Pancreas (tissue), 10 donors: ENCODE measurements around the gene SLC25A13. TPM values are rescaled to one million over a fixed set of nuclear protein-coding genes. Genes with fewer than 3 reads are reported as not detected.

Experiments
- ATAC-seq, 4 donors: fragments of 200-7000 bp; cut with Tn5 transposase; one replicate each; pipeline versions ENCODE4 v1.8.0 to v1.9.1; 2020; ENCODE audit warnings: mild to moderate bottlenecking in 4 of 4, moderate library complexity in 4 of 4
- DNase-seq, 6 donors: peaks; one replicate each; pipeline ENCODE4 v3.0.0-alpha.2; 2020
- FAIRE-seq: peaks from 2 replicates; lab custom pipeline; 2012; peaks lifted over from hg19 to GRCh38; lab: Jason Lieb, UNC
- H3K27ac ChIP-seq, 4 donors: fragments of 200-600 bp; sonication (generic); 1 replicate in 3 of 4; 2 replicates in 1 of 4; pipeline versions ENCODE4 v1.5.0 to v1.8.0; 2020
- H3K27me3 ChIP-seq, 4 donors: fragments of 200-600 bp; one replicate each; pipeline ENCODE4 v1.8.0; 2021
- H3K36me3 ChIP-seq, 3 donors: fragments of 200-600 bp; sonication (generic) in 1 of 3; one replicate each; pipeline versions ENCODE4 v1.5.0 to v1.8.0; 2020 to 2021
- H3K4me1 ChIP-seq, 3 donors: fragments of 200-600 bp; one replicate each; pipeline ENCODE4 v1.8.0; 2021
- H3K4me3 ChIP-seq, 4 donors: fragments of 200-600 bp; sonication (generic) in 2 of 4; one replicate each; pipeline versions ENCODE4 v1.5.0 to v1.8.0; 2020 to 2021
- H3K9me3 ChIP-seq, 4 donors: fragments of 200-600 bp; one replicate each; pipeline ENCODE4 v1.8.0; 2021
- CTCF ChIP-seq, 4 donors: fragments of 200-600 bp; sonication (generic) in 3 of 4; IDR thresholded peaks; one replicate each; pipeline versions ENCODE4 v1.5.0 to v1.8.0; 2021; ENCODE audit warnings: antibody characterized with exemption in 4 of 4
- WGBS, 2 donors: extraction: QIAGEN DNeasy Blood & Tissue Kit; methylation state at CpG; one replicate each; pipeline ENCODE4 v1.1.7; 2013; 5-methylcytosine and 5-hydroxymethylcytosine counted together
- intact Hi-C, 3 donors: fragments of 100-400 bp; cut with DNase I; formaldehyde crosslinking; loops; one replicate each; pipeline versions ENCODE4 v1.11.1 to v1.14.2; 2022
- polyA plus RNA-seq, 2 donors: library from polyadenylated mRNA; stranded (reverse); fragments of 200-250 nt; gene quantifications; one replicate each; pipeline ENCODE4 v1.2.3, GENCODE V29; 2013
- total RNA-seq, 6 donors: library from RNA; stranded (reverse); fragmentation: NEBNext Ultra II Directional in 4 of 6; extraction: Animal tissue kit (Norgen Biotek cat#: 25700) in 4 of 6; gene quantifications; one replicate each; pipeline versions ENCODE4 v1.2.1 to v1.2.4, GENCODE V29; 2021 to 2023
- donor health status: healthy with polysubstance abuse.
- donor health status: DM: no; HTN: no; CAD: no; lungs with moderate emphysema.
- donor health status: DM: no; HTN: no; CAD: no.
- donor health status: control.
- donor health status: control.
- donor health status: Bipolar disorder and iron deficiency.
- donor health status: DM: yes; HTN: yes; CAD: no.
- donor health status: DM: no; HTN: no; CAD: no.
- donor health status: DM: no; HTN: no; CAD: no.
- donor health status: DM: yes; HTN: yes; CAD: no.

Gene SLC25A13
- total and polyA plus RNA-seq, 8 donors = 4.2 to 15.0 (median 11.0) TPM

GRCh38 chr7:96143495-96144259, 178.2 kb downstream of the SLC25A13 start:
- no peaks in the 10 kb centered on the region for H3K4me1 ChIP-seq
- H3K27me3 ChIP-seq = no peaks in the 10 kb centered on the region
- H3K27ac ChIP-seq = no peak overlapping the region
- ATAC-seq (no peak), FAIRE-seq (no peak), DNase-seq (no peak)
- 86 to 92% methylated on average over 1 of the region's 1 CpG for WGBS, 2 donors
- no peak overlapping the region for H3K4me3 ChIP-seq
- H3K9me3 ChIP-seq = no peaks in the 10 kb centered on the region
- no peak for TF ChIP-seq CTCF (IDR thresholded peaks at IDR 0.05)
- intact Hi-C loops = no loop called here
- peaks cover 0 to 4% (median 0%) of the 10 kb centered on the region in 3 donors for H3K36me3 ChIP-seq

- DNase-seq = no peak
- no peaks in the 10 kb centered on the region for H3K4me1 ChIP-seq
- FAIRE-seq = no peak
- 84 to 86% methylated on average over 5 of the region's 5 CpGs for WGBS, 2 donors
- H3K27ac ChIP-seq = no peak overlapping the region
- TF ChIP-seq CTCF (IDR thresholded peaks at IDR 0.05) = no peak
- H3K4me3 ChIP-seq = no peak overlapping the region
- peaks cover 0 to 4% (median 0%) of the 10 kb centered on the region in 3 donors for H3K36me3 ChIP-seq
- no peak for ATAC-seq
- H3K27me3 ChIP-seq = no peaks in the 10 kb centered on the region
- H3K9me3 ChIP-seq = no peaks in the 10 kb centered on the region
- intact Hi-C loops = no loop called here
These were observed 185.2 kb downstream of the SLC25A13 start for GRCh38 chr7:96136600-96137239.

- H3K9me3 ChIP-seq = no peaks in the 10 kb centered on the region
- no peaks in the 10 kb centered on the region for H3K27me3 ChIP-seq
- FAIRE-seq (no peak), DNase-seq (no peak), ATAC-seq (no peak)
- H3K27ac ChIP-seq = no peak overlapping the region
- TF ChIP-seq CTCF (IDR thresholded peaks at IDR 0.05) = no peak
- no peaks in the 10 kb centered on the region for H3K36me3 ChIP-seq
- WGBS, 2 donors = 97% methylated on average over 2 of the region's 2 CpGs
- intact Hi-C loops = no loop called here
- no peaks in the 10 kb centered on the region for H3K4me1 ChIP-seq
- H3K4me3 ChIP-seq = no peak overlapping the region
These were observed 186.7 kb downstream of the SLC25A13 start for GRCh38 chr7:96135241-96135640.

- WGBS, 2 donors = 95% methylated on average over 3 of the region's 3 CpGs
- DNase-seq (no peak), FAIRE-seq (no peak), ATAC-seq (no peak)
- Histone ChIP-seq H3K36me3 (no peaks in the 10 kb centered on the region), H3K4me1 (no peaks in the 10 kb centered on the region), H3K9me3 (no peaks in the 10 kb centered on the region), H3K4me3 (no peak overlapping the region), H3K27me3 (no peaks in the 10 kb centered on the region), H3K27ac (no peak overlapping the region)
- TF ChIP-seq CTCF (IDR thresholded peaks at IDR 0.05) = no peak
- intact Hi-C loops = no loop called here
These were observed 190.4 kb downstream of the SLC25A13 start for GRCh38 chr7:96131525-96131924.

- no peak overlapping the region for H3K4me3 ChIP-seq
- H3K36me3 ChIP-seq = no peaks in the 10 kb centered on the region
- no peak for FAIRE-seq
- intact Hi-C loops = no loop called here
- no peak for ATAC-seq
- DNase-seq = no peak
- no peaks in the 10 kb centered on the region for H3K9me3 ChIP-seq
- TF ChIP-seq CTCF (IDR thresholded peaks at IDR 0.05) = no peak
- H3K27me3 ChIP-seq = no peaks in the 10 kb centered on the region
- H3K27ac ChIP-seq = no peak overlapping the region
- WGBS, 2 donors = 85 to 89% methylated on average over 2 of the region's 2 CpGs
- no peaks in the 10 kb centered on the region for H3K4me1 ChIP-seq
These were observed 194.2 kb downstream of the SLC25A13 start for GRCh38 chr7:96127746-96128145.
